Activated CD4-positive, alpha-beta T cell treated with anti-CD3 and anti-CD28 coated beads, Interleukin-10, Interleukin-2, amounts not matched to agents 100 ng/mL and 50 ng/mL, durations not matched to agents 16 hours and 8 hours (primary cell): ENCODE results near the gene CD83.
A peak's percentile ranks its signal among the peaks of the same experiment; 100 is the strongest.
"Not testable (repeated sequence)": the region's sequence is repeated elsewhere in the genome, so short reads cannot be mapped to it uniquely, and the experiment has no call there.

Experiments used
- DNase-seq: peaks from one replicate; pipeline ENCODE4 v3.0.0-alpha.2; 2020

The CD83 gene

GRCh38 chr6:14149739-14150130 lies 32.2 kb downstream of the CD83 start:
- no peak for DNase-seq

DNA sequence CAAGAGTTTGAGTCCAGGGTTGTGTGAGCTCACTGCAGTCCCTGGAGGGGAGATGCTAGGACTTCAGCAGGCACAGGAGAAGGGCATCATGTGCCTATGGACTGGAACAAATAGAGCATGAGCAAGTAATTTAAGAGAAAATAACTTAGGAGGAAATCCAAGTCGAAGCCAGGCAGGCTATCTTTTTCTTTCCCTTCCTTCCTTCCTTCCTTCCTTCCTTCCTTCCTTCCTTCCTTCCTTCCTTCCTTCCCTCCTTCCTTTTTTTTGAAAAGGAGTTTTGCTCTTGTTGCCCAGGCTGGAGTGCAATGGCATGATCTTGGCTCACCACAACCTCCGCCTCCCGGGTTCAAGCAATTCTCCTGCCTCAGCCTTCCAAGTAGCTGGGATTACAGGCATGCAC lies 33.7 kb downstream of the CD83 start:
- DNase-seq, result not testable (repeated sequence)

DNA sequence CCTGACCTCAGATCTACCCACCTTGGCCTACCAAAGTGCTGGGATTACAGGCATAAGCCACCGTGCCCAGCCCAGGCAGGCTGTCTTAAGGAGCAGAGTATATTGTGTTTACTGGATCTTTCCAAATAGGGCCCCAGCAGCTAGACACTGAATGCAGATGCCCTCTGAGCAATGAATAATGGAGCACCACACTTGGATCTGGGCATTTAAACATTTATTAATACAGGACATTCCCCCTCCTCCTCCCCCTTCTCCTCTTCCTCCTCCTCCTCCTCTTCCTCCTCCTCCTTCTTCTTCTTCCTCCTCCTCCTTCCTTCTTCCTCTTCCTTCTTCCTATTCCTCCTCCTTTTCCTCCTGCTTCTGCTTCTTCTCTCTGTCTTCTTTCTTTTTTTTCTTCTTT lies 34.2 kb downstream of the CD83 start:
- DNase-seq, result no peak

GRCh38 chr6:14153228-14153627 lies 35.7 kb downstream of the CD83 start:
- DNase-seq, result no peak

DNA sequence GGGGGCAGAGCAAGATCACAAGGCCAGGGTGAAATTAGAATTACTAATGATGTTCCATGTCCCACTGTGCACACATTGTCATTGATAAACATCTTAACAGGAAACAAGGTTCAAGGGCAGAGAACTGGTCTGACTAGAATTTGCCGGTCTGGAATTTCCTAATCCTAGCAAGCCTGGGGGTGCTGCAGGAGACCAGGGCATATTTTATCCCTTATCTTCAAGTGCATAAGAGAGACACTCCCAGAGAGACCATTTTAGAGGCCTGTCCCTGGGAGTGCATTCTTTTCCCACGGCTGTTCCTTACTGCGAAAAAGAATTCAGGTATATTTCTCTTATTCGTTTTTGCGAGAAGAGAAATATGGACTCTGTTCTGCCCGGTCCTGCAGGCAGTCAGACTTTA lies 41.5 kb downstream of the CD83 start:
- DNase-seq, result no peak

DNA sequence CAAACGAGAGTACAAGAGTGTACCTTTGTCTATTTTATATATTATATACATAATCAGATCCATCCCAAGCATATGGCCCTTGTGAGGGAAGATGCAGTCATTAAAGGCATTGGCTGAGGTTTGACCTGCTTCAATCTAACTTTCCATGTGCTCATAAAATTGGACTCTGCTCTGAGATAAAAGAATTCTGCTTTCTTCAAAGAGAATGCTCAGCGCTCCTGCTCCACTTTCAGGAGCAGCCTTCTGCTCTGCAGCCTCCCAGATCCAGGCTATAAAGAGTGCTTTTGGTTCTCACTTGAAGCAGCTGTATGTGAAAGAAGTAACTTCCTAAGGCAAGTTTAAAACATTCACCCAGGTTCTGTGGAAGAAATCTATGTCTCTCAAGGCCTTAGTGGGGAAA lies 45.3 kb downstream of the CD83 start:
- DNase-seq, result no peak

- DNase-seq, result no peak
These were observed 47.5 kb downstream of the CD83 start for GRCh38 chr6:14165091-14165490.

DNA sequence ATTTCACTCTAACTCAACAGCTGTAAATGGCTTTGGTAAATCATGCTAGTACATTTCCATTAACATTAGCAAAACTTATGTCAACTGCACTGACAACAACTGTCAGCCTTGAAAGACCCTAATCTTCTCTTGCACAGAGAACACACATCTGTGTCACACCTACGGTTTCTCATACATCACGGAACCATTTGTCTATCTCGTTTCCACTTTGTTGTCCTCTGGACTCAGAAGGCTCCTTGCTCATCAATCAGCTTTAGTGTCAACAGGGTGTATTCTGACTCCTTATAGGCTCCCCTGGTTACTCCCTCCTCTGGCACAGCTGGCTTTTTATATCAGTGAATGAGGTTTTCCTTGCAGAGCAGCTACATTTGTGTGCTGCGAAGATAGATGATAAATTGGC lies 49.3 kb downstream of the CD83 start:
- DNase-seq, result no peak

- no peak for DNase-seq
These were observed 52.6 kb downstream of the CD83 start for GRCh38 chr6:14170128-14170527.

DNA sequence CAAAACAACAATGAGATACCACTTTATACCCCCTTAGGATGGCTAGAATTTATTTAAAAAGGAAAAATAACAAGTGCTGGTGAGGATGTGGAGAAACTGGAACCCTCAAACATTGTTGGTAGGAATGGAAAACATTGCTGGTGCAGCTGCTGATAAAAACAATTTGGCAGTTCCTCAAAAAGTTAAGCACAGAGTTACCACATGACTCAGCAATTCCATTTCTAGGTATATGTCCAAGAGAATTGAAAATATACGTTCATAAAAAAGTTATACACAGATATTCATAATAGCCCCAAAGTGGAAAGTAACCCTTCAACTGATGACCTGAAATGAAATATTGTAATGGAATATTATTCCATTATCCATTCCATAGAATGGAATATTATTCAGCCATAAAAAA lies 55.0 kb downstream of the CD83 start:
- DNase-seq, result no peak

GRCh38 chr6:14174226-14174625 lies 56.7 kb downstream of the CD83 start:
- no peak for DNase-seq

- no peak for DNase-seq
These were observed 57.4 kb downstream of the CD83 start for GRCh38 chr6:14174996-14175395.

DNA sequence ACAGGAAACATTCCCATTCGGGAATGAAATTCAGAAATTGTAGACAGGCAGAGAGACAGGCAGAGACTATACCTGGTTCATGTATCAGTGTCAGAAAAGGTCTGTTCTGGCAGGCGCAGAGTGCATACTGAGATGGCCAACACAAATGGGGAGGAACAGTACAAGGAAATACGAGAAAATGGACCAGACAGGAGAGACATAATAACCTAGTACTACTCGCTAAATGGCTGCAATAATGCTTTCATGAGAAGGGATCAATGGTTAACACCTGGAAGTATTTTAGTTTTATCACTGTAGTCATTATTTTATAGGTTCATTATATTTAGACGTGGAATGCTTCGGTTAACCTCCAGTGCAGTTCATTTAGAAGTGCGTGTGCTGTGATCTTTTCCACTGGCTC lies 58.9 kb downstream of the CD83 start:
- no peak for DNase-seq

DNA sequence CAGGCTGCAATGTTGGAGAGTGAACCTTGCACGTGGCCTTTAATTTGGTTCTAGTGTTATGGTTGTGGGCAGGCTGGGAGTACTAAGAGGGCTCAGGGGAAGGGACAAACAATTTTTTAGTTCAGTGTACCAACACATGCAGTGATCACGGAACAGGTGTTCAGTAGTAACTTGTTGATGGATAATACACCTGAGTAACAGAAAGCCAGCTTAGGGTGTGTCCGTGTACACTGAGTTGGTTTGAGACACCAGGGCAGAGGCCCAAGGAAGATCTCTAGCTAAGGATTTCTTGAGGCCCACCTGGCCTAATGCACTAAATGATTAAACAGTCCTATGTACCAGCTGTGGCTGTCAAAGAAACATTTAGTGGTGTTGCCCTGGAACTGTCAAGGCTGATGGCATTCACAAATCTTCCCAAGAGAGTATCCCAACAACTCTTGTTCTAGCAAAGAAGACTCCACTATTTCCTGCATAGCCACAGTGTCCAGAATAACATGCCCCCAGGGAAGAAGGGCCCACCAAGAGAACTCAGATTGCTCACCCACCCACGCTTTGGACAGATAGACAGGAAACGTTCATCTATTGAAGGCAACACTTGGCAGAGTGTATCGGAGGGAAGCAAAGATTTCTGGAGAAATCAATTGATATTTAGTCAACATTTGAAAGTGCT lies 60.0 kb downstream of the CD83 start:
- no peak for DNase-seq

DNA sequence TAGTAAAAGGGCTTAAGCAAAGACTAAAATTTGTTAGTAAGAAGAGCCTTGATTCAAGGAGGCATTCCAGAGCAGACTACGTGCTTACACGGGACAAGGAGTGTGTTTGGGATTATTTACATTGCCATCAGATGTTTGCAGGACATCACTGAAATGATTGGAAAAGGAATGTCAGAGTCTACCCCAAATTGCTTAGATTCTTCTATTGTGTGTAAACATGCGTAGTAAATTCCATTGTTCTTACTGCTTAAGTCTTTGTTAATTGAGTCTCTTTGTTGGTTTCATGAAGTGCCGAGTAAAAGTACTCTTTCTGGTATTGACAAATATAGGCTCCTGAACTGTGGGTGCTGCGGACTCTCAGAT lies 60.5 kb downstream of the CD83 start:
- DNase-seq, result no peak

DNA sequence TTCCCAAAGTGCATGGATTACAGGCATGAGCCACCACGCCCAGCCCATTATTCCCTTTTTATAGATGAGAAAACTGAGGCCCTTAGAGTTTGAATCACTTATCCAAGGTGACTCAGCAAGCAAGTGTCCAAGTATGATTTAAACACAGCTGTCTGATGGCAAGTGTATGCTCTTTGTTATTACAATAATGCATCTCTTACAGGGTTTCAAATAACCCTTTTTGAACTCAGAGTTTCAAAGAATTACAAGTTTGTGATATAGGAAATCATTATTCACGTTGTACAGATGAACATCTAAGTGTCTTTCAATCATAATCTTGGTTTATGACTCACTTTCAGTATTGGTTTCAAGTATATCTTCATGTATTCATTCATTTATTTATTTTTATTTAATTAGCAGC lies 63.0 kb downstream of the CD83 start:
- peak; percentile 4 for DNase-seq

GRCh38 chr6:14182916-14183315 lies 65.3 kb downstream of the CD83 start:
- DNase-seq, result no peak
